Measurements from ENCODE around the gene STX17. TPM values are rescaled to one million over a fixed set of nuclear protein-coding genes. Genes with fewer than 3 reads are reported as not detected.

The STX17 gene
- total RNA-seq, 1 experiment from 2014 or later: 24.6 TPM

DNA sequence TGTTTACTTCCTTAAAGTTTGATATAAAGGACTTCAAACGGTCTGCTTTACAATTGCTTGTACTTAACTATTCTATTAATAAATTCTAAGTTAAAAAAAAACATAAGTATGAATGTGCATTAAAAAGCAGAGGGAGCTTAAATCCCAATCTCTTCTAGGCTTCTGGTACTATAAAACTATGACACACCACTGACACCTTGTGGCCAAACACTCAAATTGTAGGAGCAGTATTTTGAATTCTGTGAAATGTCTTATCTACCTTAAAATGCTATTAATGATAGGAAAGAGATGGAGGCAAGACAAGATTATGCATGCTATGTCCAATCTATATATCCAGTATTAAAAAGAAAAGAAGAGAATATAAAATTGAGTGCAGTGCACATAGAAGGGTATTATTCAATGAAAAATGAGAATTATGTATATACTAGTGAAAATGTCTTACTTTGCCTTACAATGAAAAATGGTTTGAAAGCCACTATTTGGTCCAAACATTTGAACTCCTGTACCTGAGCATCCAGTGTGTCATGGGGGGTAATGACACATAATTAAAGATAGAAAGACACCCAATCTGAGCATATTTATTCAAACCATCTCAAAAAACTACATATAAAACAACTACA lies 104.7 kb downstream of the STX17 start:
- no peaks in the 10 kb centered on the region for H3K79me2 ChIP-seq (ENCODE audit: insufficient read depth, low read length)

DNA sequence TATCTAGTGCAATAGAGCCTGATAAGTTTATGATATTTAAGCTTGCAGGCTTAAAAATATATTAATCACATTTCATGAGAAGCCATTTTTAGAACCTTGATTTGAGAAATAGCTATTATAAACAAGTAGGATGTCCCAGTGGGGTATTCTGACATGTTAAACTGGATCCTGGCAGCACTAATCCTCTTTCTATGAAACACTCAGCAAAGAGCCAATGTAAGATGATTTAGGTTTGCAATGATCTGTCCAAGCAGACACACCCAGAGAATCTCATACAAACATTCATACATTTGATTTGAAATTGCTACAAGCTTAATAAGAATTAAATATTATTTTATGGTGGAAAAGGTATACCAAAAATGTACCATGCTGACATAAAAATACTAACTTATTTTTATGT lies 105.8 kb downstream of the STX17 start:
- Histone ChIP-seq H3K4me3 (replicated peaks in 1 of 2; ENCODE audit: low read depth in 1 of 2, low read length in 2 of 2) (no peak overlapping the region), H3K9ac (ENCODE audit: low read length) (no peak overlapping the region), H3K9me2 (ENCODE audit: insufficient read depth) (no peaks in the 10 kb centered on the region), H3K4me1 (ENCODE audit: control insufficient read depth in 1 of 2, insufficient read depth in 2 of 2, low read length in 2 of 2) (no peaks in the 10 kb centered on the region), H3K9me3 (ENCODE audit: control insufficient read depth in 1 of 2, insufficient read depth in 1 of 2, low read depth in 1 of 2, low read length in 2 of 2) (no peaks in the 10 kb centered on the region), H3K36me3 (ENCODE audit: control insufficient read depth in 1 of 2, insufficient read depth in 2 of 2, low read length in 2 of 2) (peaks cover 2 to 3% of the 10 kb centered on the region in 2 experiments; a peak in 1 of 4 replicates), H2AFZ (ENCODE audit: low read depth, low read length, poor library complexity, severe bottlenecking) (no peak overlapping the region), H3K4me2 (ENCODE audit: low read length) (no peak overlapping the region), H4K20me1 (ENCODE audit: insufficient read depth) (no peaks in the 10 kb centered on the region), H3K27ac (ENCODE audit: low read depth, low read length) (no peak overlapping the region), H3K79me2 (ENCODE audit: insufficient read depth, low read length) (no peaks in the 10 kb centered on the region), H3K27me3 (ENCODE audit: insufficient read depth, low read length) (no peaks in the 10 kb centered on the region)
- ChIA-PET POLR2A (no interaction called here), RAD21 (ENCODE audit: low non-redundant PET in 1 of 2, low total read pairs in 2 of 2, uncharacterized antibody in 2 of 2, unreplicated experiment in 2 of 2) (no interaction called here), CTCF (interaction anchor here (0.7 to 2.2 kb wide), 3 partner anchors 712 to 758 kb away, joined by 3 to 10 read pairs (median 4); no protein-coding TSS in a partner anchor)
- DNase-seq (ENCODE audit: low read depth, low spot score) (no peak), ATAC-seq (no peak)
- intact Hi-C loops (cut with micrococcal nuclease): loop anchor here (10.0 kb wide), 1 partner anchor 827 kb away; no protein-coding TSS in a partner anchor
- BruUV-seq (replicated peaks): no TSS peak
- TF ChIP-seq EZH2 (IDR thresholded peaks at IDR 0.05) (no peak), CEBPB (IDR thresholded peaks at IDR 0.05; ENCODE audit: low read depth) (no peak), RAD21 (IDR thresholded peaks at IDR 0.05; ENCODE audit: low read depth) (no peak), FOSL1 (IDR thresholded peaks at IDR 0.05; ENCODE audit: low read depth) (no peak), POLR2AphosphoS5 (IDR thresholded peaks at IDR 0.05; ENCODE audit: low read depth, low read length) (no peak), ZNF274 (IDR thresholded peaks at IDR 0.05; ENCODE audit: low read depth, low read length) (no peak), ELF1 (IDR thresholded peaks at IDR 0.05; ENCODE audit: borderline replicate concordance, low read depth) (no peak), EGR1 (IDR thresholded peaks at IDR 0.05; ENCODE audit: low read depth) (no peak), SIN3A (IDR thresholded peaks at IDR 0.05; ENCODE audit: low read depth) (no peak), ZFX (IDR thresholded peaks at IDR 0.05) (no peak), CBX3 (IDR thresholded peaks at IDR 0.05; ENCODE audit: low read depth) (no peak), JUND (IDR thresholded peaks at IDR 0.05) (no peak)
- TF ChIP-seq, protein P1, sequence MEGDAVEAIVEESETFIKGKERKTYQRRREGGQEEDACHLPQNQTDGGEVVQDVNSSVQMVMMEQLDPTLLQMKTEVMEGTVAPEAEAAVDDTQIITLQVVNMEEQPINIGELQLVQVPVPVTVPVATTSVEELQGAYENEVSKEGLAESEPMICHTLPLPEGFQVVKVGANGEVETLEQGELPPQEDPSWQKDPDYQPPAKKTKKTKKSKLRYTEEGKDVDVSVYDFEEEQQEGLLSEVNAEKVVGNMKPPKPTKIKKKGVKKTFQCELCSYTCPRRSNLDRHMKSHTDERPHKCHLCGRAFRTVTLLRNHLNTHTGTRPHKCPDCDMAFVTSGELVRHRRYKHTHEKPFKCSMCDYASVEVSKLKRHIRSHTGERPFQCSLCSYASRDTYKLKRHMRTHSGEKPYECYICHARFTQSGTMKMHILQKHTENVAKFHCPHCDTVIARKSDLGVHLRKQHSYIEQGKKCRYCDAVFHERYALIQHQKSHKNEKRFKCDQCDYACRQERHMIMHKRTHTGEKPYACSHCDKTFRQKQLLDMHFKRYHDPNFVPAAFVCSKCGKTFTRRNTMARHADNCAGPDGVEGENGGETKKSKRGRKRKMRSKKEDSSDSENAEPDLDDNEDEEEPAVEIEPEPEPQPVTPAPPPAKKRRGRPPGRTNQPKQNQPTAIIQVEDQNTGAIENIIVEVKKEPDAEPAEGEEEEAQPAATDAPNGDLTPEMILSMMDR (IDR thresholded peaks at IDR 0.05 in 2 of 3, conservative IDR thresholded peaks at IDR 0.05 in 1 of 3; ENCODE audit: borderline replicate concordance in 1 of 3, insufficient read depth in 1 of 3, low read depth in 2 of 3, low read length in 2 of 3): no peak
- TF ChIP-seq, protein P2, sequence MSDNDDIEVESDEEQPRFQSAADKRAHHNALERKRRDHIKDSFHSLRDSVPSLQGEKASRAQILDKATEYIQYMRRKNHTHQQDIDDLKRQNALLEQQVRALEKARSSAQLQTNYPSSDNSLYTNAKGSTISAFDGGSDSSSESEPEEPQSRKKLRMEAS (IDR thresholded peaks at IDR 0.05): no peak

More for the DNA sequence above, 104.7 kb downstream of the STX17 start:
- H3K36me3 ChIP-seq (ENCODE audit: control insufficient read depth in 1 of 2, insufficient read depth in 2 of 2, low read length in 2 of 2): 0 out of 4 replicates have a peak, but pooled peaks cover 0 to 3% of the 10 kb centered on the region in 2 experiments
- no peak overlapping the region for H3K4me3 ChIP-seq (replicated peaks in 1 of 2; ENCODE audit: low read depth in 1 of 2, low read length in 2 of 2)
- H3K4me1 ChIP-seq (ENCODE audit: control insufficient read depth in 1 of 2, insufficient read depth in 2 of 2, low read length in 2 of 2): no peaks in the 10 kb centered on the region
- H3K9me2 ChIP-seq (ENCODE audit: insufficient read depth): no peaks in the 10 kb centered on the region
- DNase-seq (ENCODE audit: low read depth, low spot score): peak; percentile 59
- intact Hi-C loops (cut with micrococcal nuclease): loop anchor here (1.0 to 10.0 kb wide), 4 partner anchors 204 to 826 kb away; no protein-coding TSS in a partner anchor
- no peaks in the 10 kb centered on the region for H3K9me3 ChIP-seq (ENCODE audit: control insufficient read depth in 1 of 2, insufficient read depth in 1 of 2, low read depth in 1 of 2, low read length in 2 of 2)
- no peaks in the 10 kb centered on the region for H4K20me1 ChIP-seq (ENCODE audit: insufficient read depth)
- TF ChIP-seq, protein P1 (IDR thresholded peaks at IDR 0.05 in 2 of 3, conservative IDR thresholded peaks at IDR 0.05 in 1 of 3; ENCODE audit: borderline replicate concordance in 1 of 3, insufficient read depth in 1 of 3, low read depth in 2 of 3, low read length in 2 of 3): peak; percentile 54 to 75 (median 58); a peak in 5 of 6 replicates
- TF ChIP-seq RAD21 (IDR thresholded peaks at IDR 0.05; ENCODE audit: low read depth) (peak; percentile 79), SIN3A (IDR thresholded peaks at IDR 0.05; ENCODE audit: low read depth) (no peak)
- ChIA-PET RAD21 (ENCODE audit: low non-redundant PET in 1 of 2, low total read pairs in 2 of 2, uncharacterized antibody in 2 of 2, unreplicated experiment in 2 of 2) (interaction anchor here in 1 of 2 experiments (0.5 kb wide), 1 partner anchor 71 kb away, joined by 8 read pairs; no protein-coding TSS in a partner anchor), POLR2A (no interaction called here), CTCF (interaction anchor here (0.6 to 2.2 kb wide), 8 partner anchors 10 to 848 kb away, joined by 3 to 10 read pairs (median 3); no protein-coding TSS in a partner anchor)
- no peak overlapping the region for H3K9ac ChIP-seq (ENCODE audit: low read length)
- no peak overlapping the region for H3K27ac ChIP-seq (ENCODE audit: low read depth, low read length)
- H2AFZ ChIP-seq (ENCODE audit: low read depth, low read length, poor library complexity, severe bottlenecking): no peak overlapping the region
- H3K27me3 ChIP-seq (ENCODE audit: insufficient read depth, low read length): no peaks in the 10 kb centered on the region
- ATAC-seq: peak; percentile 54
- no TSS peak for BruUV-seq (replicated peaks)
- H3K4me2 ChIP-seq (ENCODE audit: low read length): no peak overlapping the region
